Gastroesophageal sphincter (tissue), 4 donors: ENCODE measurements around the gene GJD4. TPM values are rescaled to one million over a fixed set of nuclear protein-coding genes. Genes with fewer than 3 reads are reported as not detected.

ENCODE experiments used
- ATAC-seq: fragments of 150-250 bp; one replicate; pipeline ENCODE4 v1.9.1; 2016; ENCODE audit warnings: mild to moderate bottlenecking, moderate library complexity
- H3K27ac ChIP-seq, 4 donors: fragments of 200-600 bp; sonication (generic) in 3 of 4; 1 replicate in 3 of 4; 2 replicates in 1 of 4; pipeline ENCODE4 v1.5.1; 2016 to 2019
- H3K27me3 ChIP-seq: fragments of 200-600 bp; sonication (generic); one replicate; pipeline ENCODE4 v1.5.1; 2019
- H3K36me3 ChIP-seq, 2 donors: fragments of 200-600 bp; sonication (generic); one replicate each; pipeline ENCODE4 v1.5.1; 2019; ENCODE audit warnings: control low read depth in 1 of 2
- H3K4me1 ChIP-seq, 3 donors: fragments of 200-600 bp; sonication (generic); 1 replicate in 2 of 3; 2 replicates in 1 of 3; pipeline ENCODE4 v1.5.1; 2016 to 2019; ENCODE audit warnings: control low read depth in 2 of 3
- H3K4me3 ChIP-seq, 2 donors: fragments of 200-600 bp; sonication (generic); one replicate each; pipeline ENCODE4 v1.5.1; 2019; ENCODE audit warnings: mild to moderate bottlenecking in 1 of 2, moderate library complexity in 1 of 2
- H3K9me3 ChIP-seq, 3 donors: fragments of 200-600 bp; sonication (generic); one replicate each; pipeline ENCODE4 v1.5.1; 2017 to 2019; ENCODE audit warnings: control low read depth in 2 of 3
- EP300 ChIP-seq: sonication (generic); formaldehyde crosslinking; IDR thresholded peaks from one replicate; pipeline ENCODE4 v1.6.1; 2017; ENCODE audit warnings: antibody characterized with exemption, mild to moderate bottlenecking
- POLR2A ChIP-seq, 2 donors: fragments of 450-650 bp; IDR thresholded peaks; one replicate each; pipeline ENCODE4 v1.6.1; 2017; ENCODE audit warnings: antibody characterized with exemption in 2 of 2, mild to moderate bottlenecking in 2 of 2, moderate library complexity in 1 of 2
- POLR2AphosphoS5 ChIP-seq: sonication (generic); formaldehyde crosslinking; IDR thresholded peaks from one replicate; pipeline ENCODE4 v1.6.1; 2017; ENCODE audit warnings: antibody characterized with exemption
- WGBS, 2 donors: methylation state at CpG; one replicate each; pipeline ENCODE4 v1.1.5; 2018; ENCODE audit warnings: low coverage in 1 of 2; 5-methylcytosine and 5-hydroxymethylcytosine counted together
- total RNA-seq, 4 donors: library from RNA; depleted of rRNA; stranded (reverse); fragments of >200 nt; gene quantifications; one replicate each; pipeline ENCODE4 v1.1.0, GENCODE V29; 2016
- TF ChIP-seq, protein P1 (sequence below), 4 experiments: fragments of 200-600 bp in 2 of 4; fragments of 450-650 bp in 2 of 4; sonication (generic) in 1 of 4; IDR thresholded peaks; one replicate each; pipeline ENCODE4 v1.5.1; 2017 to 2019; ENCODE audit warnings: antibody characterized with exemption in 4 of 4, mild to moderate bottlenecking in 2 of 4, moderate library complexity in 2 of 4

GJD4 gene
- total RNA-seq, 4 donors from 2014 or later = not detected

GRCh38 chr10:35565602-35566081, 39.5 kb upstream of the GJD4 start:
- no peak for TF ChIP-seq EP300
- TF ChIP-seq, protein P1, sequence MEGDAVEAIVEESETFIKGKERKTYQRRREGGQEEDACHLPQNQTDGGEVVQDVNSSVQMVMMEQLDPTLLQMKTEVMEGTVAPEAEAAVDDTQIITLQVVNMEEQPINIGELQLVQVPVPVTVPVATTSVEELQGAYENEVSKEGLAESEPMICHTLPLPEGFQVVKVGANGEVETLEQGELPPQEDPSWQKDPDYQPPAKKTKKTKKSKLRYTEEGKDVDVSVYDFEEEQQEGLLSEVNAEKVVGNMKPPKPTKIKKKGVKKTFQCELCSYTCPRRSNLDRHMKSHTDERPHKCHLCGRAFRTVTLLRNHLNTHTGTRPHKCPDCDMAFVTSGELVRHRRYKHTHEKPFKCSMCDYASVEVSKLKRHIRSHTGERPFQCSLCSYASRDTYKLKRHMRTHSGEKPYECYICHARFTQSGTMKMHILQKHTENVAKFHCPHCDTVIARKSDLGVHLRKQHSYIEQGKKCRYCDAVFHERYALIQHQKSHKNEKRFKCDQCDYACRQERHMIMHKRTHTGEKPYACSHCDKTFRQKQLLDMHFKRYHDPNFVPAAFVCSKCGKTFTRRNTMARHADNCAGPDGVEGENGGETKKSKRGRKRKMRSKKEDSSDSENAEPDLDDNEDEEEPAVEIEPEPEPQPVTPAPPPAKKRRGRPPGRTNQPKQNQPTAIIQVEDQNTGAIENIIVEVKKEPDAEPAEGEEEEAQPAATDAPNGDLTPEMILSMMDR (IDR thresholded peaks at IDR 0.05) = peak in 1 of 4 experiments; percentile 12
- no peak for TF ChIP-seq POLR2AphosphoS5
- WGBS, 2 donors = 25 to 27% methylated on average over 6 to 7 of the region's 8 CpGs
- H3K4me1 ChIP-seq = peaks cover 0 to 37% (median 20%) of the 10 kb centered on the region in 3 donors
- H3K9me3 ChIP-seq = no peaks in the 10 kb centered on the region
- peak overlapping the region in 3 of 4 donors; percentile 39 to 63 (median 55) for H3K27ac ChIP-seq
- no peak overlapping the region for H3K4me3 ChIP-seq
- peaks cover 0 to 52% of the 10 kb centered on the region in 2 donors for H3K36me3 ChIP-seq
- peak; percentile 32 for ATAC-seq
- no peaks in the 10 kb centered on the region for H3K27me3 ChIP-seq

GRCh38 chr10:35567951-35568350, 37.2 kb upstream of the GJD4 start:
- H3K27me3 ChIP-seq = no peaks in the 10 kb centered on the region
- no peak overlapping the region for H3K4me3 ChIP-seq
- TF ChIP-seq POLR2AphosphoS5 (no peak), POLR2A (IDR thresholded peaks at IDR 0.05) (no peak), EP300 (no peak)
- TF ChIP-seq, protein P1 (IDR thresholded peaks at IDR 0.05) = no peak
- no peak for ATAC-seq
- WGBS, 2 donors = 95% methylated on average over 3 of the region's 6 CpGs; no CpG with 5 or more reads in 1 of the 2 donors
- no peaks in the 10 kb centered on the region for H3K9me3 ChIP-seq
- peaks cover 0 to 55% of the 10 kb centered on the region in 2 donors for H3K36me3 ChIP-seq
- peaks cover 0 to 37% (median 20%) of the 10 kb centered on the region in 3 donors for H3K4me1 ChIP-seq
- H3K27ac ChIP-seq = no peak overlapping the region

DNA sequence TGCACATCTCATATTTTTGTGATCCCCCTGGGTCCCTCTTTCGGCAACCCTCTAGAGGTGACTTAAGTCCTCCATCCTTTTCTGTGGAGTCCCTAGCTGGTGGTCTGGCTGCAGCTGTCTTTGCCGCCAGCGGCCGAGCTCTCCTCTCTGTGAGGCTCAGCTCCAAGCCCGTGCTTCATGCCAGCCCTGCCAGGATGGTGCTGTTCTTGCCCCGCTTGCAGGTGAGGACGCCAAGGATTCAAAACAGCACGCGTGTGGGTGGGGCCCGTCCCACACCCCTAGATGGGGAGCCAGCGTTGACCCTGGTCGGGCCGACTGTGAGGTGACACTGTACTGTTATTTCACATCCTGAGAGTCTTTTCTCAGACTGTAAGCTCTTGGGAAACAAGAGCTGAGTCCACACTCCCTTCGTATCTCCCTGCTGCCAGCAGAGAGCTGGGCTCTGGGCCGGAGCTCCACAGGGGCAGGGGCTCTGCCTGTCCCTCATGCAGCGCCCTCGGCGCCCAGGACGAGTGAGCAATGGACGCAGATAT, 36.6 kb upstream of the GJD4 start:
- TF ChIP-seq EP300 (no peak), POLR2AphosphoS5 (no peak), POLR2A (IDR thresholded peaks at IDR 0.05) (no peak)
- TF ChIP-seq, protein P1 (IDR thresholded peaks at IDR 0.05) = no peak
- peaks cover 0 to 61% of the 10 kb centered on the region in 2 donors for H3K36me3 ChIP-seq
- ATAC-seq = no peak
- H3K9me3 ChIP-seq = no peaks in the 10 kb centered on the region
- no peak overlapping the region for H3K27ac ChIP-seq
- peaks cover 0 to 31% (median 20%) of the 10 kb centered on the region in 3 donors for H3K4me1 ChIP-seq
- 97 to 100% methylated on average over 5 of the region's 20 CpGs for WGBS, 2 donors
- H3K27me3 ChIP-seq = no peaks in the 10 kb centered on the region
- H3K4me3 ChIP-seq = no peak overlapping the region

DNA sequence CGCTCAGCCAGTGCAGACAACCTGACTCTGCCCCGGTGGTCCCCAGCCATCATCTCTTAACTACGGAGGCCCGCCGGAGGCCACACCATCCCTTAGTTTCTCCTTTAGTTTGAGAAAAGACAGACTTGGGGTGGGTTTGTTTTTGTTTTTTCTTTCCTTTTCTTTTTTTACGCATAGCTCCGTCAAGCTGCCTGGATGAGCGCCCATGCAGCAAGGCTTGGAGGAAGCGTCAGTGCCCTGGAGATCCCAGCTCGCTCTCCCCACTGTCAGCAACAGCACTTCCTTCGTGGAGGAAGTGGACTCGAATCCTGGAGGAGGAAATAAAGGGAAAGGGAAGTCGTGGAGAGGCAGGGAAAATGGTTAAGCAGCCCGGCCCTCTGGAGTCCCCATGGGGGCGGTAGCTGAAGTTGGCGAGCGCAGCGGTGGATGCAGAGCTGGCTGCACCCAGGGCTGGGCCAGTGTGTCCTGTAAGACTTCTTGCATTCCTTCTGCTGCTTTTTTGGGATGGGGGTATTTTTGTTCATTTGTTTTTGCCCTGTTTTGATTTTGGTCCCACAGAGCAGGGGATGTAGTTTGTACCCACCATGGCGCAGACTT, 35.9 kb upstream of the GJD4 start:
- H3K36me3 ChIP-seq = peaks cover 0 to 66% of the 10 kb centered on the region in 2 donors
- no peaks in the 10 kb centered on the region for H3K27me3 ChIP-seq
- WGBS, 2 donors = 92 to 96% methylated on average over 1 to 3 of the region's 19 CpGs
- no peak overlapping the region for H3K4me3 ChIP-seq
- no peaks in the 10 kb centered on the region for H3K9me3 ChIP-seq
- TF ChIP-seq, protein P1 (IDR thresholded peaks at IDR 0.05) = no peak
- no peak for TF ChIP-seq EP300
- no peak for TF ChIP-seq POLR2A (IDR thresholded peaks at IDR 0.05)
- no peak for TF ChIP-seq POLR2AphosphoS5
- H3K4me1 ChIP-seq = peaks cover 0 to 26% (median 18%) of the 10 kb centered on the region in 3 donors
- no peak for ATAC-seq
- no peak overlapping the region for H3K27ac ChIP-seq

GRCh38 chr10:35569836-35570235, 35.3 kb upstream of the GJD4 start:
- Histone ChIP-seq H3K27ac (no peak overlapping the region), H3K27me3 (no peaks in the 10 kb centered on the region), H3K36me3 (peaks cover 0 to 72% of the 10 kb centered on the region in 2 donors), H3K4me3 (no peak overlapping the region), H3K9me3 (no peaks in the 10 kb centered on the region), H3K4me1 (peaks cover 0 to 19% (median 12%) of the 10 kb centered on the region in 3 donors)
- no peak for ATAC-seq
- TF ChIP-seq POLR2AphosphoS5 = no peak
- no peak for TF ChIP-seq POLR2A (IDR thresholded peaks at IDR 0.05)
- no peak for TF ChIP-seq EP300
- TF ChIP-seq, protein P1 (IDR thresholded peaks at IDR 0.05) = no peak
- WGBS, 2 donors = 83 to 87% methylated on average over 3 to 4 of the region's 4 CpGs
